ENCODE data around the gene FRMD6.

Gene FRMD6

DNA sequence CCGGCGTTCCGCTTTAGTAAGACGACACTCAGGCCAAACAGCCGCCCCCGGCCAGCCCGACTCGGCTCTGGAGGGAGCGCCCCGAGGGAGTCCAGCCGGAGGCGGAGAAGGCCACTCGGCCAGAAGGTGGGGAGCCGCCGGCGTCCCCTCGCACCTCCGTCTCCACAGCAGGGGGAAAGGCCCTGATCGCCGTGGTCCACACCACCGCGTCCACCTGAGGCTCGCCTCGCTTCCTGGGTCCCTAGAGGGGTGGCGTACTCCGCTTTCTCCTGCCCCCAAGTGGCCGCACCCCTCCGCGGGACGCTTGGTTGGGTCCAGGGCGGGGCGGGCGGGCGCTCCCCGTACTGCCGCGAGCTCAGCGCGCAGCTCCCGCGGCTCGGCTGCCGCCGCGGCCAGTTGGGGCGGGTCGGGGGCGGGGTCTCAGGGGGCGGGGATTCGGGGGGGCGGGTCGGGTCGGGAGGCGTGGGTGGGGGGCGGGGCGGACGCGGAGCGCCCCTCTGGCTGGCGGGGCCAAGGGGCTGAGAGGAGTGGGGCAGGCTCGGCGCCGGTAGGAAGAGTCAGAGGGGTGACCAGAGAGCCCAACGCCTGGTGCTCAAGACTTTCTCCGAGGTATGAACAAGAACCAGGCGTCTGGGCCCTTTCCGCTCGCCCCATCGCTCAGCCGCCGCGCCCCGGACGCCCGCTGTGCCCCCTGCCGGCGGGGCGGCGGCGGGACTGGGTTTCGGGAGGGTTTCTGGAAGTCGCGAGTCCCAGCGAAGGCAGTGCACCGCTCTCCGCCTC lies at the start of gene FRMD6:
FRMD6 (plus strand) TSS at position 523 of the 780 bp plus-strand sequence. CDS start 37,927 bp downstream, outside the sequence.
- ATAC-seq, result peak; percentile 80 to 84

GRCh38 chr14:51602310-51602709 lies 49.4 kb upstream of the FRMD6 start:
- ATAC-seq, result no peak

DNA sequence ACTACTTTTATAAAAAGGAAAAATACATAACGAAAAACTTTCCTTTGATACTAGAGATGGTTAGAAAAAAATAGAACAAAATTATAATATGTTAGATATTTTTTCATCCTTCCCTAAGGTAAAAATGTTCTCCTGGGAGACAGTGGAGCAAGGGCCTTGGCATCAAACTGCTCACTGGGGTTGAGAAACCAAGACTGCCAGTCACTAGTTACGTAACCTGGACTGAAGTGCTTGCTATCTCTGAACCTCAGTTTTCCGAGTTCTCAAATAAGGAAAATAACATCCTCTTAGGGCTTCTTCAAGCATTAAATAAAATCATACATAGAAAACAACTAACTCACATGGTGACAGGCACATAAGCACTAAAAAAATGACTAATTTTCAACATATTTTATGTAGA lies 48.2 kb upstream of the FRMD6 start:
- no peak for ATAC-seq

DNA sequence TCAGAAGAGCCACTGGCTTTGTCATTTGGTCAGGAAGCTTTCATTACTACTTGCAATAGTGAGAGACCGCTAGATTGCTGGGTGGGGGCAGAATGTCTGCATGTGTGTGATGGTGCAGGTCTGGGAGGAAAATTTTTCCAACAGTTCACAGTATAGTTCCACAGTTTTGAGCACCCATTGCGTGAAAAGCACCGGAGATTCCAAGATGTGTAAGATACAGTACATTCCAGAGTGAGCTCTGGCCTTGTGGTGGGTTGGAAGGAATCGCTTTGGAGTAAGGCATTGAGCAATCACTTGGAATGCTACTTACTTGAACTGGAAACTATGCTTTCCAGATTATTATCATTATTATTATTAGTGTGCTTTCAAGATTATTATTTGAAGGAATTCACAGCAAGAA lies 47.6 kb upstream of the FRMD6 start:
- no peak for ATAC-seq

DNA sequence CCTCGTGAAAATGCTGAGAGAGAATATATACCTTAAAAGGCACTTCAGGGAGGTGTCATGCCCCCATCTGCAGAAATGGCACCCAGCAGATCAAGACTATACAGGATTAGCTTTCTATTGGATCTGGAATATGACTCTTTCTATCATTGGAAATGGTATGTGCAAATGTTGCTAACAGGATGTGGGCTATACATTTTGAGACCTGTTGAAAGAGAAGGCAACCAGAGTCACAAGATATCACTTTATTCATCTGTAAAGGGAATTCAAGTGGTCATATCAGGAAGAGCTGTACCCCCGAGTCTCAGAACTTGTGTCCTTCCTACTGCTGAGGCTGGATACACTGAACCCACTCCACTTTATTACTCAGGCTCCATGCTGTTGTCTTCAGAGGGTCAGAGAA lies 46.1 kb upstream of the FRMD6 start:
- ATAC-seq, result no peak

GRCh38 chr14:51607711-51608110 lies 44.0 kb upstream of the FRMD6 start:
- ATAC-seq, result no peak

DNA sequence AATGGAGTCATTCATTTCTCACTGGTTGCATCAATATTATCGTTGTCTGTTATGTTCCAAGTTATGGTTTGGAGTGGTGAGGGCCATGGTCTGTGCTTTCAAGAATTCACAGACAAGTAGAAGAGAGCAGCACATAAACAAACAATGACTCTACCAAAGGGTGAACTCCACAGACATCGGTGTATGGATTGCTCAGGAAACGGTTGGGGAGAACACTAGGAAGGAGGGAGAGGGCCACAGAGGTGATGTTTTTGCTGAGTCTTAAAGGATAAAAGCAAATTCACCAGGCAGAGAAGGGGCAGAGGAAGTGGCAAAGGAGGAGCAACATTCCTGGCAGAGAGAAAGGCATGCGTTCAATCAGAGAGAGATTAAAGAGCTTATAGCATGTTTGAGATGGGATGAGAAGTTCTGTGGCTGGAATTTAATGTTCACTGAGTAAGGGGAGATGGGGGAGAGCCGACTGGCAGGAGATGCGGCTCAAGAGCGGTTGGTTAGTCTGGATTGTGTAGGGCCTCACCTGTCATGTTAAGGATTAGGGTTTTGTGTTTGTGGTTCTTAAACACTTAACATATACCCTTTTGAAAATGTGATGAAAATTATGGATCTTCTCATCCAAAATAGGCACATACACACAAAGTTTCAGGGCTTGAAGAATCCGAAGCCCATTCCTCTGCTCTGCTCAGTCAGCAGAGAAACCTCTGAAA lies 42.3 kb upstream of the FRMD6 start:
- no peak for ATAC-seq

DNA sequence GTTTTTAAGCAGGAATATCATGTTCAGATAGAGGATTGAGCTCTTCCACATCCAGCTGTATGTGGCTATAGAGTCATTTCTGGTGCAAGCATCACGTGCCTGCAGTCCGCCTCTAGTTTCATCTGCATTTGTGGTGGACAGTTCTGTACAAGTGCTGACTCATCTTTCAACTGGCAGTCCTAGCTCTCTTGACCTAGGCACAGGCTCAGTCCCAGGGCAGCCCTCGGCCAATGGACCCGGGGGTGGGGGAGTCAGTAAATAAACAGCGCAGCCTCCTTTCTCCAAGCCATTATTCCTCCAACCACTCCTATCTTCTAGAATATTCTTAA lies 41.8 kb upstream of the FRMD6 start:
- no peak for ATAC-seq

DNA sequence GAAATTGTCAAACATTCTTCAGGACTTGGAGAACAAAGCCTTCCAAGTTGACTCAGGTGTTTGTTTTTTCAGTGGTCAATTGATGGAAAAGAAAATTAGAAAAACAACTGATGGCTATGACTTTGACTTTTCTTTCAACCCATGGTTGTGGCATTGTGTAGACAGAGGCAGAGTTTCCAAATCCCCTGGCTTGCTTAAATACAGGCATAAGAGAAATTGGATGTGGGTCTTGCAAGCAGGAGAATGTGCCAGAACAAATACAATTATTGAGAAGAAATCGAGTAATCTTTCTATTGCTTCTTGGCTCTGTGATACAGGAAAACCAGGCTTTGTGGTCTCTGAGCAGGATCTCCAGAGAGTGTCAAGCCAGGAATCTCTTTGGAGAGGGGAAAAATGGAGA lies 40.9 kb upstream of the FRMD6 start:
- no peak for ATAC-seq

DNA sequence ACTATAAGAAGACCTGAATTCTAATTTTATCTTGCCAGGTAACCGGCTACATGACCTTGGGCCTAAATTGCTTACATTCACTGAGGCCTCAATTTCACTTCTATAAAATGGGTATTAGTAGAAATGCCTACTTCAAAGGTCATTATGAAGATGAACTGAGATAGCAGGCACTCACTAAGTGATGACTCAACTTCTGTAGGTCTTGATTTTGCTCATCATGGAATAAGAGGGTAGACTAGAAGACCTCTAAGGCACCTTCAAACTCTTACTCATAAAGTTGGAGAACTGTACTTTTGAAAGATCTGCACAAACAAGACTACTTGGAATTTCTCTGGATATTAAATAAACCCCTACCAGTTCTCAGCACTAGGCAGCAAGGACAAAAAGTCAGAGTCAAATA lies 39.3 kb upstream of the FRMD6 start:
- ATAC-seq, result peak; percentile 65 to 74

DNA sequence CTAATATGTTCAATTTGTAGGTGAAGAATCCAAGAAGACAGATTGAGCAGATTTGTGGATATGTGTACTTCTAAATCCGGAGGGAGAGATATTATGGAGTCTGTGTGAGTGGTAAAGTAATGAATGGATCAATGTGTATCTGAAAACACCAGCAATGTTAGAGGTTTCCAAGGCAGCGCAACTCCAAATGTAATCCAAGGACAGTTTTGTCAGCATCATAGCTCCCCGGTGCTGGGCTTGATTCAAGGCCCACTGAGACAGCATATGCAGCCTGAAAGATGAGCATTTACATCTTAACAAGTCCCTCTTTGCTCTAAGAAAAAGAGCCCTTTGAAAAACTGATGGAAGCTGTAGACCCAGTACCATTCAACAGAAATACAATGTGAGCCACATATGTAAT lies 38.3 kb upstream of the FRMD6 start:
- ATAC-seq, result no peak

- peak; percentile 52 to 60 for ATAC-seq
Observed at GRCh38 chr14:51614707-51615106, 37.0 kb upstream of the FRMD6 start.

DNA sequence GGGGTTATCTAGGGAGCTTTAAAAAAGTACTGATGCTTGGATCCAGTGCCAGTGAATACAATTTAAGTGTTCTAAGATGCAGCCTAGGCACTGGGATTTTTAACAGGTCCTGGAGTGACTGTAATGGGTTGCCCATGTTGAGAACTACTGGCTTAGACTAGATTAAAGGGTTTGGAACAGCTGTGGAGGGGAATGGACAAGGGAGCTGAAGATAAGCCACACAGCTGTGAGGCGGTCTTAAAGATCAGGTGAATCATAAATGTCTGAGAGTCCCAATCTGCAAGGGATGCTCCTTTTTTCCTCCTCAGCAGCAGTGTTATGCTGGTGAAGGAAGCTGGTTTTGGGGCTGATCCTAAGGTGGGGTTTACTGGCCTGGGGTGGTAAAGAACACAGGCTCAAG lies 35.5 kb upstream of the FRMD6 start:
- no peak for ATAC-seq

DNA sequence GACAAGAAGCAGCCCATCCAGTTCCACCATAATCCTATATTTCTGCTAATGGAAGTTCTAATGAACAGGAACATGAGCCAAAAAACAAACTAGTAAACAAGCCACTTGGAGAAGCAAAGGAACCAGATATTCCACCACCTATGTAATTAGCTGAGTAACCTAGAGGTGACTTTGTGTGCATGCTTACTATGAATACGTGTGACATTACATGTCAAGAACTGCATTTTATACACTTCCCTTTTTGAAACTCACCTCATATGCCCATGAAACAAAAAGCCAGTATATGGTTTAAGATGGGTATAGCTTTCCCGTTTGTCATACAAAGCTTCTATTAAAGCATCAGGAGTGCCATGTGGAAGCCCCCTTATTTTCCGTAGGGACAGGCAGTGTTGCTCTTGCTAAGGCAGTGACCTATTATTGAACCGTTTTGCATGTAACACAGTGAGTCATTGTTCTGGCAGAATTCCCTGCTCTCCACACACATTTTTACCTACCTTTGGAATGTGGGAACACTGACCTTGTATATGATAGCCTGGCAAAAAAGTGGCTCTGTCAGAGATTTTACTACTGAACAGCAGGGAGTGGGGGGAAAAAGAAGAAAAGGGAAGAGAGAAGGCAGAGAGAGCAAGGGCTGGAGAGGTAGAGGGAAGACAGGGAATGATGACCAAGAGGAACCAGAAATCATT lies 34.8 kb upstream of the FRMD6 start:
- ATAC-seq, result no peak

DNA sequence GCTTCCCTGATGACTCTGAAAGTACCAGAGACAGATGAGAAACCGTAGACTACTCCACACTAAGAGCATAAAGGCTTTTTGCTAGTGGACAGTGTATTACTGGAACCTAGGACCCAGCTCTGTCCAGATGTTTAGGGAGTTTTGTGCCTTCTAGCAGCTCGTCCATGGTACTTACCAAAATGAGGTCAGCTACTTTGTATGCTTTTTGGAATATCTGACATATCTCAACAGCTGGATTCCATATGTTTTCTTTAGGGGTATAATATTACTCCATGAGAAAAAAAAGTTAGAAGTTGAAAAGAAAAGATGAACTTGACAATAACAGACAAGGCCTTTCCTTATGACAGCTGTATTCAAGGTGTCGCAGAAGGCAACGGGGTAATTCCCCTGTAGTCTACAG lies 32.1 kb upstream of the FRMD6 start:
- ATAC-seq, result no peak

- ATAC-seq, result no peak
Observed at GRCh38 chr14:51620056-51620455, 31.7 kb upstream of the FRMD6 start.

GRCh38 chr14:51621654-51622053 lies 30.1 kb upstream of the FRMD6 start:
- ATAC-seq, result no peak

GRCh38 chr14:51622376-51622775 lies 29.3 kb upstream of the FRMD6 start:
- ATAC-seq, result no peak

GRCh38 chr14:51624955-51625569 lies 26.6 kb upstream of the FRMD6 start:
- ATAC-seq, result no peak

GRCh38 chr14:51626185-51626584 lies 25.5 kb upstream of the FRMD6 start:
- ATAC-seq, result no peak

GRCh38 chr14:51626788-51627187 lies 24.9 kb upstream of the FRMD6 start:
- ATAC-seq, result no peak

GRCh38 chr14:51627313-51627712 lies 24.4 kb upstream of the FRMD6 start:
- ATAC-seq, result no peak

DNA sequence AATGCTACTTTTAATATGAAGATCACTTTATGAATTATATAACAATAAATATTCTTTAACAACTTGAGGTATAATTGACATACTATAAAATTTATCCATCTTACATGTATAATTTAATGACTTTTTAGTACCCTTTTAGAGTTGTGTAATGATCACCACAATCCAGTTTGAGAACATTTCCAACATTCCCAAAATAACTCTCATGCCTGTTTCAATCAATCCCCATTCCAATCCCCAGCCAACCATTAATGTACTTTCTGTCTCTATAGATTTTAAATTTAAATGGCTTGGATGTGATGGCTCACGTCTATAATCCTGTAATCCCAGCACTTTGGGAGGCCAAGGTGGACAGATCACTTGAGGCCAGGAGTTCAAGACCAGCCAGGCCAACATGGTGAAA lies 23.5 kb upstream of the FRMD6 start:
- no peak for ATAC-seq

- no peak for ATAC-seq
Observed at GRCh38 chr14:51630987-51631386, 20.7 kb upstream of the FRMD6 start.

All from activated CD4-positive, CD25-positive, alpha-beta regulatory T cell treated with anti-CD3 and anti-CD28 coated beads, Interleukin-2, amount 50 U/mL, for 24 hours (primary cell).